NT2/D1 (cell line): ENCODE results near the gene TMOD4.

Experiments used
- YY1 ChIP-seq: IDR thresholded peaks from 2 replicates; pipeline ENCODE4 v1.6.1; 2011; ENCODE audit not compliant: insufficient read length, insufficient read depth
- ZNF274 ChIP-seq: IDR thresholded peaks from 2 replicates; pipeline ENCODE4 v1.6.1; 2011; ENCODE audit warnings: mild to moderate bottlenecking, low read depth, low read length

DNA sequence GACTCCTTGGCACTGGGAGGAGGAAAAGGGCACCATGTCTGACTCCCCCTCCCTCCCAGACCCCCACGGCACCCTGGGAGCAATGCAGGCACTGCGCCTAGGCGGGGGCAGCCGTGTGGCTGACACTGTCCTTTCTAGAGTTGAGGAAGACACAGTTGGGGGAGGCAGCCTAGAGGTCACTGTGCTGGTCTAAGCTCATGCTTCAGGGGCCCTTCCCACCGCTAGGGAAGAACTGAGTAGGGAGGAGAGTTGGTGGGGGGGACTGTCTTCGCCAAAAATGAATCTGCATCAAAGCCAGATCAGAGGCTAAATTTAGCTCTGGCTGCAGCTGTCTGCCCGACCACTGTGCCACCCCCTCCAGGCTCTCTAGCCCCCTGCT, 32.7 kb downstream of the TMOD4 start:
- no peak for TF ChIP-seq ZNF274
- no peak for TF ChIP-seq YY1
